HG02938 (cell line): ENCODE results near the gene REM1.
"Not testable (repeated sequence)": the region's sequence is repeated elsewhere in the genome, so short reads cannot be mapped to it uniquely, and the experiment has no call there.

Experiments
- ATAC-seq: cut with Tn5 transposase; IDR thresholded peaks from one replicate; pipeline ENCODE4 v1.9.1; 2021; ENCODE audit warnings: mild to moderate bottlenecking, moderate library complexity; ENCODE audit not compliant: unreplicated experiment

Gene REM1

DNA sequence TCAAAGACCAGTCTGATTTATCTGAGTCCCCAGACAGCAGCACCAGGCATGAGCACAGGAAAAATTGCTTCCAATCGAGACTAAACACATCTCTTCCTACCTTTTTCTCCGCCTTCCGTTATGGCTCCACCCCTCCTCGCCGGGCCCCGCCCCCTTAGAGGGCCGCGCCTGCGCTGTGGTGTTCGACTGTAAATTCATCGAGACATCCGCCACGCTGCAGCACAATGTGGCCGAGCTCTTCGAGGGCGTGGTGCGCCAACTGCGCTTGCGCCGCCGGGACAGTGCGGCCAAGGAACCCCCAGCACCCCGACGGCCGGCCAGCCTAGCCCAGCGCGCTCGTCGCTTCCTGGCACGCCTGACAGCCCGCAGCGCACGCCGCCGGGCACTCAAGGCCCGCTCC, 8.9 kb downstream of the REM1 start:
- ATAC-seq, result no peak

DNA sequence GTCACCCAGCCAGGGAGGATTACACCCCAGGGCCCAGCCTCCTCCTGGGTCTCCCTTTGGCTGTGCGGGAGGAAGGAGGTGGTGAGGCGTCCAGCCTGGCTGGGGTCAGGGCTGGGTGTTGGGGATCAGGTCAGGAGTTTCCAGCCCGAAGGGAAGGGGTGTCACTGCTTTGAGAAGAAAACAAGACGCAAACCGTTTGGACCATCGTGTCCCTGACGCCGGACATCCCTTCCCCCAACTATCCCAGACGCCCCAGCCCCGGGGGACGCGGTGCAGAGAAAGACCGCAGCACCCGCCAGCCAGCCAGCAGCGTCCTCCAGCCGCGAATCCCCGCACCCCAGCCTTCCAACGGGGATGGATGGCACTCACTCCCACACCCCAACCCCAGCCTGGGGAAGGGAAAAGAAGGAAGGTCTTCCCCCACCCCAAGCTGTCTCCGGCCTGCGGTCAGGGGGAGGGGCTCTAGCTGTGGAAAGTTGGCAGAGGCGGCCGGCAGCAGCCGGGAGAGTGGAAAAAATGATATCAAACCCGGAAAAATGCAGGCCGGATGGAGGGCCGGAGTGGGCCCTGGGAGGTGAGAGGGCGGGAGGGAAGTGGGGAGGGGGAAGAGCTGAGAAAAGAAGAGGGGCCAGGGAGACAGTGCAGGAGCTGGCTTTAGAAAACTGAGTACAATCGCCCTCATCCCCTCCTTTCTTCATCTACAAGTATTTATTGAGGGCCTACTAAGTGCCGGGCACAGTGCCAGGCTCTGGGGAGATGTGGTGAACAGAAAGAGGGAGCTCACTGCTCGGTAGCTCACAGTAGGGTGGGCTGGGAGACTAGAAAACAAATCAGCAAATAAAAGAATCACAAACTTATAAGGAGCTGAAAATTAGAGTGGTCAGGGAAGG, 10.6 kb downstream of the REM1 start:
- ATAC-seq, result no peak

DNA sequence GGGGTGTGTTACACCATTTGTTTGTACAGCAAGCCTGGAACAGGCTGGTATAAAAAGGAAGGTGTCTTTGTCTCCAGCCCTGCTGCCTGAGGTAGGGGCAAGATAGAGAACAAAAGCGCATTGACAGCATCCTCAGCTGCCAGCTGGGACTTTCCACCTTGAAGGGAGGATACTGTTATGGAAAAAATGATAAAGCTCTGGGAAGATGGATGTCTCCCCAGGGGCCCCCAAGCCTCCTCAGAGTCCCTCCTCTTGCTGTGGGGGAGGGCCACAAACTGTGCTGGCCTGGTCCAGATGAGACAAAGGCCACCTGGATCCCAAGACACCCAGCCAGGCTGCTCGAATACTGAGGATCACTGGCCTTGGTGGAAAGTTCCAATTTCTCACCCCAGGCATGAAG, 13.0 kb downstream of the REM1 start:
- ATAC-seq, result no peak

DNA sequence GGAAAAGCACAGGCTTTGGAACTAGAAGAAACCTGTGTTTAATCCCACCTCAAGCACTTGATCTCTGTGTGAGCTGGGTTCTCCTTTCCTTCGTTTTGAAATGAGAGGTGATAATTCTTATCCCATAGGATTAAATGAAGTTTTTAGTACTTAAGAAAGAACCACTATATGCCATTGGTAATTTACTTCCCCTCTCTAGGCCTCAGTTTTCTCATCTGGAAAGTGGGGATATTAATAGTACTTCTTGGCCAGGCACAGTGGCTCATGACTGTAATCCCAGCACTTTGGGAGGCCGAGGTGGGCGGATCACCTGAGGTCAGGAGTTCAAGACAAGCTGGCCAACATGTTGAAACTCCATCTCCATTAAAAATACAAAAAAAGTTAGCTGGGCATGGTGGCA, 14.1 kb downstream of the REM1 start:
- ATAC-seq, result no peak

DNA sequence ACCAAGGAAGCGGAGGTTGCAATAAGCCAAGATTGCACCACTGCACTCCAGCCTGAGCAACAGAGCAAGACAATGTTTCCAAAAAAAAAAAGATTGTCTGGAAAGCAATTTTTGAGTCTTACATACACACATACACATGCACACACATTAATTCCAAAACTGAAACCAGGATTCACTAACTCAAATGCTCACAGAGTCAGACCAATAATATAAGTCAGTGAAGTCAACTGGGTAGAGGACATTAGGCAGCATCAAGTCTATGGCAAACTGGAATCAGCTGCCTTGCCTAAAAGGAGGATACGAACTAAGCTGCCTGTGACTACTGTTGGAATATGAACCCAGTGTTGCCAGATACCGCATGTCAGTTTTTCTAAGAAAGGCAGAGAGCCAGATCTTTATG, 15.7 kb downstream of the REM1 start:
- ATAC-seq, result no peak

DNA sequence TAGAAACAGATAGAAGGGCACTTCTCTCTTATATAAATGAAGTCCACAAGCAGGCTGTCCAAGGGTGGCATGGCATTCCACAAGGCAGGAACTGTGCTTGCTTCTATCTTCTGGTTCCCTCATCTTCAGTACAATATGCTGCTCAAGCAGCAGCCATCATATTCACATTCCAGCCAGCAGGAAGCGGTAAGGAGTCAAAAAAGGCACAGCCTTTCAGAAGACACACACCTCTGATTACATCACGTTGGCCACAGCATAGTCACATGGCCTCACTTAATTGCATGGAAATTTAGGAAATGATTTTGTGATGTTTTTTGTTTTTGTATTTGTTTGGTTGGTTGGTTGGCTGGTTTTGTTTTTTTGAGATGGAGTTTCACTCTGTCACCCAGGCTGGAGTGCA, 19.0 kb downstream of the REM1 start:
- ATAC-seq, result no peak

DNA sequence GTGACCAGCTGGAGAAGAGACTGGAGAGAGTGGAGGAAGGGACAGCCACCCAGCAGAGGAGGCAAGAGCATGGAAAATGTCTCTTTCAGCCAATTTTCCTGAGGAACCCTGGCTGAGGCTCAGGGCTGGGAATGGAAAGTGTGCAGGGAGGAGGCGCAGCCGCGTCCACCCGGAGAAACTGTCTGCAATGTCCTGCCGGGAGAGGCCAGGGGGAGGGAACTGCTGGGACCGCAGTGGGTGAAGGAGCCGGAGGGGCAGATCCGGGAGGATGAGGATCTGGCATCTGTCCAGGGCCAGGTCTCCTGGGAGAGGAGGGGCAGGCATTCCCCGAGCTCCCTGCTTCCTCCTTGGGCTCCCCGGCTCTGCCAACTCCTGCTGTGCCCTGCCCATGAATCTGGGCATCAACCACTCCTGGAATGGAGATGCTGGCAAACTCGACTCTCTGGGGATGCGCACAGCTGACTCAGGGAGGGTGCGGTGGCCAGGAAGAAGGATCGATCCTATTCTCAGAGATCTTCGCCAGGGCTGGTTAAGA, 21.7 kb downstream of the REM1 start:
- ATAC-seq, result no peak

DNA sequence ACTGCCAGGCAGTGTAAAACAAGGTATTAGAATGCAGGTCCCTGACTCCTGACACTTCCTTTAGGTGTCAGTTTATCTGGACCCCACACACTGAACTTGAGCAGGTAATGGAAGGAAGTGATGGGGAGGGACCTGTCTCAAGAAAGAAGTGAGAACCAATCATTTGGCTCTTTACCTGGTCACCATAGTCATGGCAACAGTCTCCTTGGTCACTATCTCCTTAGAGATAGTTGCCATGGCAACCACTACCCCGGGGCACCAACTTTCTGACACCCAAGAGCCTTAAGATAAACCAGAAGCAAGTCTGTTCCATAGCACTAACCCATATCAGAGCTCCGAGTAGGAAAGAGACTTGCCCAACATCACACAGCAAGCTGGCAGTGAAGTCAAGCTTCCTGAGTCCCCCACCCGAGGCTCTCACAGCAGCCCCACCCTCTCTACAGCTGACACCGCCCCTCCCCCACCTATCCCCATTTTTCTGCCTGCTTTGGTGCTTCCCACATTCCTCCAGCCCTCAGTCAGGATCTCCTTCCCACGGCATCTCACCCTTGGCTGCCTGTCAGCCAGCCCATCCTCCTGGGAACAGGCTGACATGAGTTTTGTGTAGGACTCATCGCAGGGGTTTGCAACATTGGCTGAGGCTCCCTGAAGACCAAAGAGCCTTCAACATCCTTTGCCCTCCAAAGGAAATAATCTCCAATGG, 22.9 kb downstream of the REM1 start:
- no peak for ATAC-seq

DNA sequence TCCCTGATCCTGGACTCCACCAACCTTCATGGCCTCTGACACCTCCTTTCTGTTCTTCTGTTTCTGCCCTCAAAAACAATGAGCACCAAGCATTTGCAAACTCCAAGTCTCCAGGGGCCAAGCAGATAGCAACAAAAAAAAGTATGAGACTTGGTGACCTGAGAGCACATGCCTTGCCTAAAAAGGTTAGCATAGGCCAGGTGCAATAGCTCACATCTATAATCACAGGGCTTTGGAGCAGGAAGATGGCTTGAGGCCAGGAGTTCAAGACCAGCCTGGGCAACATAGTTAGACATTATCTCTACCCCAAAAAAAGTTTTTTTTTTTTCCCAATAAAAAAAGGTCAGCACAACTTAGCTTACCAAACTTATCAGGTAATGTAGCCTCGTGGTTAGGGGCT, 25.4 kb downstream of the REM1 start:
- ATAC-seq, result no peak

DNA sequence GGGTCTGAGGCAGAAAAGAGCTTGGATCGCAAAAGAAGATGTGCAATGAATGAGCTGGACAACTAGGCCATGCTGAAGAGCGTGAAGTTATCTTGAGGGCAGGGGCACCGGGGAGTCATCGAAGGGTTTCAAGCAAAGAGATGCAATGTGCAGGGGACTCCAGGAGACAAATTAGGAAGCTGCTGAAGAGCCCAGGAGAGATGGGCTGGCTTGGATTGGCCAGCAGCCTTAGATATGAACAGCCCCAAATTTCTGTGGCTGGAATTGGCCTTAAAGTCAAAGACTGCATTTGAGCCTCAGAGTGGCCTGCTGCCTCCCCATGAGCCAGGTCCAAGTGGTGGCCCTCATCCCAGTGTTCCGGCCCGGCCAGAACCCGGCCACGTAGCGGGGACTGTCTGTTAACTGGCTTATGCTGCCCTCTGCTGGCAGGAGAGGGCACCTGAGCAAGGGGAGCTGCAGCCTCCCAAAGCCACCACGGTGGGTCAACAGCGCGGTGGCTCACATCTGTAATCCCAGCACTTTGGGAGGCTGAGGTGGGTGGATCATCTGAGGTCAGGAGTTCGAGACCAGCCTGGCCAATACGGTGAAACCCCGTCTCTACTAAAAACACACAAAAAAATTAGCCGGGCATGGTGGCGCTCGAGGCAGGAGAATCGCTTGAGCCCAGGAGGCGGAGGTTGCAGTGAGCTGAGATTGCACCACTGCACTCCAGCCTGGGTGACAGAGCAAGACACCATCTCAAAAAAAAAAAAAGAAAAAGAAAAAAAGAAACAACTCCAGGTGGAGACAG, 28.0 kb downstream of the REM1 start:
- peak; percentile 91 for ATAC-seq

DNA sequence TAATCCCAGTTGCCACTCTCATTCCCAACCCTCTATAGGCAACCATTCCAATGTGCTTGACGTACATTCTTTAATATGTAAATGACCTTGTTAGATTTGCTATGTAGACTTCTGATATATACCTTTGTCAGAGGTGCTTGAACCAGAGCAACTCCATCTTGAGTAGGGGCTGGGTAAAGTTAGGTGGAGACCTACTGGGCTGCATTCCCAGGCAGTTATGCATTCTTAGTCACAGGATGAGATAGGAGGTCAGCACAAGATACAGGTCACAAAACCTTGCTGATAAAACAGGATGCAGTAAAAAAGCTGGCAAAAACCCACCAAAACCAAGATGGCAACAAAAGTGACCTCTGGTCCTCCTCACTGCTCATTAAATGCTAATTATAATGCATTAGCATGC, 30.8 kb downstream of the REM1 start:
- no peak for ATAC-seq

DNA sequence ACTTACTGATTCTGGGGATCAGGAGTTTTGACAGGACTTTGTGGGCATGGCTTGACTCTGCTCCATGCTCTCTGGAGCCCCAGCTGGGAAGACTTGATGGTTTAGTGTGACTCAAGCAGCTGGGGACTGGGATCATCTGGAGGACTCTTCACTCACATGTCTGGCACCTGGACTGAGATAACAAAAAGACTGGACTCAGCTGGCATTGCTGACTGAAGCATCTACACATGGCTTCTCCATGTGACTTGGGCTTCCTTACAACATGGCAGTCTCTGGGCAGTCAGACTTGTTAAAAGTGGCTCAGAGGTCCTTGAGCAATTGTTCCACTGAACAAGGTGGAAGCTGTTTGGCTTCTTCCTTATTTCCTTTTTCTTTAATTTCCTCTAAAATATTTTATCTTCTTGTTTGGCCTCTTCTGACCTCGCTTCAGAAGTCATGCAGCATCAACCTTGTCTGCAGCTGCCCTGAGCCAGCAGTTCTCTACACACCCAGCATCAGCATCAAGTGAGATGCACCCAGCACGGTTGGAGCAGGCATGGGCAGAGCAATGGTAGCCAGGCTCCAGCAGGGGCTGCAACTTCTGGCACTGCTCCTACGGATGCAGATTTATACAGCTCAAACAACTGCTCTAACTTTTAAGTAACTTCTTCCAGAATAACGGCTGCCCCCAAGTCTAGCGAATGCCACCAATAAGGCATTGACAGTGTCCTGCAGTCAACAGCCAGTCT, 33.6 kb downstream of the REM1 start:
- ATAC-seq, result no peak

DNA sequence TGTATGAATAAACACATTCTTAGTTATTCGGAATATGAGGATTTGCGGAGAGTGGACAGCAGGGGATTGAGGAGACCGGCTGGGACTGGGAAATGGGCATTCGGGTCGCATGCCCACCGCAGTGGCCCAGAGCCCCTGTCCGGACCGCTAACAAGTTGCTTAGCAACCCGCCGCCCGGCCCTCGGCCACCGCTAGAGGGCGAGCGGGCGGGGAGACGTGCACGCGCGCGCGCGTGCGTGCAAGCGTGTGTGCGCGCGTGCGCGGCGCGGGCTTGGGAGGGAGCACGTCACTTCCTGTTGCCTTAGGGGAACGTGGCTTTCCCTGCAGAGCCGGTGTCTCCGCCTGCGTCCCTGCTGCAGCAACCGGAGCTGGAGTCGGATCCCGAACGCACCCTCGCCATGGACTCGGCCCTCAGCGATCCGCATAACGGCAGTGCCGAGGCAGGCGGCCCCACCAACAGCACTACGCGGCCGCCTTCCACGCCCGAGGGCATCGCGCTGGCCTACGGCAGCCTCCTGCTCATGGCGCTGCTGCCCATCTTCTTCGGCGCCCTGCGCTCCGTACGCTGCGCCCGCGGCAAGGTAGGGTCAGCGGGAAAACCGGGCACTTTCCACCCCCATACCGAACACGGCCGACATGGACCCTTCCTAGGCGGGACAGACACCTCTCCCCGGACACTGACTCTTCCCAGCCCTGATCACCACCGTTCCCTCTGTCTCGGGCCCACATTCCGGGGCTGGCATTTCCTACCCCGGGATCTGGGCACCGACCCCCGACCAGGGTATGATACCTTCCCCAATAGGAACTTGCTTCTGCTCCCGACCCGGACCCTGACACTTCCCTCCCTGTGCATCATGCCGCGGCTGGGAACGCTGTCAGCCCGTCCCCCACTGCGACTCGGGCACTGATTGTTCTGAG, 39.3 kb downstream of the REM1 start, which contains the start of gene HM13:
TSS of gene HM13 (plus strand) at position 289 of the 918 bp plus-strand sequence. CDS start at position 399, 110 bp downstream.
- ATAC-seq, result peak; percentile 79

DNA sequence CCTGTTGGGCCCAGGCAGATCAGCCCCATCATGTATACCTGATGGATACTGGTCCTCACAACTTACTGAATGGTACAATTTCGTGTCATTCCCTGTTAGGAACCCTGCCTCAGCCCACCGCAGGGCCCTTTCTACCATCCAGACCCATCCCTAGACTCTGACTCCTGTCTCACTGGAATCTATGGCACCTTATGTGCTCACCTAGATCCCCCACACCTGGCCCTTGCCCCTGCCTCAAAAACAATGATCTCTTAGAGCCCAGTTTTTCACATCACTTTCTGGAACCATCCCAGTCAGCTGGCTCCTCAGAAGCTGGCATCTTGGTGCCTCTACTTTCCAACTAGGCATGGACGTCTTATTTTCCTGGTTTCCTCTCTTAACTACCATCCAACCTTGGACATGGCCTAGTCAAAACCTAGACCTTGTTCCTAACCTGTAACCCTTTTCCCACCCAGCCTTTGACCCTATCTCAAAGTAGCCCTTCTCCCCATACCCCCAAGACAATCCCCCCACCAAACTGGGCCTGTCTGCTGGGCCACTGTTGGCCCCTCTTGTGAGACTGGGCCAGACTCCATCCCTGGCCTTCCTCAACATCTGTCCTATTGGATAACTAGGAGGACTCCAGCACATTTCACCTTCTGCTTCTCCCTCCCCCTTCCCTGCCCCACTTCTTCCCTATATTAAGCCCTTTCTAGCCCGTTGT, 40.1 kb downstream of the REM1 start:
- ATAC-seq, result no peak

DNA sequence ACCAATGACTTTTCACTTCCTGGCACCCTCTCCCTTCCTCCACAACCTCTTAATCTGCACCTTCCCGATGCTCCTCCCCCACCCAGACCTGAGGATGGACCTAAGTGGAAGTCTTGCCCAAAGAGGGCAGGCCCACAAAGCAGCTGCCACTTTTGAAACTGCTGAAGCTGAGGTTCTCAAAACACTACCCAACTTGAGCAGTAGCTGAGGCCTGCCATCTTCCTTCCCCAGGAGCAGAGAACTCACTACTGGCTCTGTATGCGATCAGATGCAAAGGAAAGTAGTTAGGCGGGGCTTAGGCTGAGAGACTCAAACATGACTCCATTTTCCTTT, 40.7 kb downstream of the REM1 start:
- ATAC-seq, result no peak

DNA sequence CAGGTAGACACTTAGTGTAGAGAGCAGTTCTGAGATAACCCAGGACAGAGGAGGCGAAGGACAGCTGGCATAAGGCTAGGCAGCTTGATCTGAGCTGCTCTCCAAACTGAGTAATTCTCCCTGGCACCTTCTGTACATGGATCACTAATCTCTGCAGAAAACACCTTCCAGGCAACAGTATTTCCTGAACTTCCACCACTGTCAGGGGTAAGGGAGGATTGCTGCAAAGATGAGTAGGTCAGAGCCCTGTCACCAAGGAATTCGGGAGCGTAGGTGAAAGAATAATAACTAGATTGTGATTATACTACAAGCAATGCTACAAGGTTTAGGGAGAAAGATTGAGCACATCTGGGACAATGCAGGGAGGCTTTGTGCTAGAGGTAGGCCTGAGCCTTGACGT, 41.1 kb downstream of the REM1 start:
- ATAC-seq, result no peak

DNA sequence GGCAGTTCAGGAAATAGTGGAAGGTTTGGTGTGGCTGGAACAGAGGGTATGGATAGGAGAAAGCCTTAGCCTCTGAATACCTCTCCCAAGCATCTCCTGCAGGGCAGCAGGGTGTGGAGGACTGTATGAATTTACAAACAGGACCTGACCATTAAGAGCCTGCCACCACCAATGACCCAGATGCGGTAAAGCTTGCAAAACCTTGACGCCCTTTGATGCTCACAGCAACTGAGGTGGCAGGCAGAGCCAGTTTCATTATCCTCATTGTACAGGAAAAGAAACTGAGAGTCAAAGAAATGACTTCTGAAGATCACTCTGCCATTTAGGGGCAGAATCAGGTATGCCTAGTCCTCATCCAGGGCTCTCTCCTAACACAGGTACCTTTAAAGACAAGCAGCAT, 41.6 kb downstream of the REM1 start:
- no peak for ATAC-seq

DNA sequence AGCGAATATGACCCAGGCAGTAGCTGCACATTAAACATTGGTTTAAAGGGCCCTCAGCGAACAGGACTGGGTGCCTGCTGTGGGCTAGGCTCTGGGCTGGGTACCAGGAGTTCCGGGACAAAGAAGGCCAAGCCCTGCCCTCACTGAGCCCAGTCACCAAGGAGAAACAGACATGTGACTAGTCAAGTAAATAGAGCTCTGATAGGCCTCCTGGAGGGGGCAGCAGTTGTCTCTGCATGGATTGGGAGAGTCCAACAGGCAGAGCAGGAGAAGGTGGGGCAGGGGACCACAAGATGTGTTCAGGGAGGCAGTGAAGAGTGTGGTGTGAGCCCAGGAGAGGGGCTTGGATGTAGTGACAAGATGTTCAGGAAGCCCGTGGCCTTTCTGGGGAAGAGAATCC, 42.3 kb downstream of the REM1 start:
- no peak for ATAC-seq

DNA sequence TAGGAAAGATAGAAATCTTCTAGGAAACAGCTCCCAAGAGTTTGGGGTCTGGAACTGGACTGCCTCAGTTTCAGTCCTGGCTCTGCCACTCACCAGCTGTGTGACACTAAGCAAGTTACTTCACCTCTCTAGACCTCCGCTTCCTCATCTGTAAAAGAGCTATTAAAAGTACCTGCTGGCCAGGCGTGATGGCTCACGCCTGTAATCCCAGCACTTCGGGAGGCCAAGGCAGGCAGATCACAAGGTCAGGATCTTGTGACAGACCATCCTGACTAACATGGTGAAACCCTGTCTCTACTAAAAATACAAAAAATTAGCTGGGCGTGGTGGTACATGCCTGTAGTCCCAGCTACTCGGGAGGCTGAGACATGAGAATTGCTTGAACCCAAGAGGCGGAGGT, 46.2 kb downstream of the REM1 start:
- not testable (repeated sequence) for ATAC-seq
